Measurements from ENCODE around the gene GTF2F2. TPM values are rescaled to one million over a fixed set of nuclear protein-coding genes. Genes with fewer than 3 reads are reported as not detected.
"Not testable (repeated sequence)": the region's sequence is repeated elsewhere in the genome, so short reads cannot be mapped to it uniquely, and the experiment has no call there.

GTF2F2 gene
- total and polyA plus RNA-seq, 9 donors, result 12.4 to 19.2 (median 14.6) TPM

DNA sequence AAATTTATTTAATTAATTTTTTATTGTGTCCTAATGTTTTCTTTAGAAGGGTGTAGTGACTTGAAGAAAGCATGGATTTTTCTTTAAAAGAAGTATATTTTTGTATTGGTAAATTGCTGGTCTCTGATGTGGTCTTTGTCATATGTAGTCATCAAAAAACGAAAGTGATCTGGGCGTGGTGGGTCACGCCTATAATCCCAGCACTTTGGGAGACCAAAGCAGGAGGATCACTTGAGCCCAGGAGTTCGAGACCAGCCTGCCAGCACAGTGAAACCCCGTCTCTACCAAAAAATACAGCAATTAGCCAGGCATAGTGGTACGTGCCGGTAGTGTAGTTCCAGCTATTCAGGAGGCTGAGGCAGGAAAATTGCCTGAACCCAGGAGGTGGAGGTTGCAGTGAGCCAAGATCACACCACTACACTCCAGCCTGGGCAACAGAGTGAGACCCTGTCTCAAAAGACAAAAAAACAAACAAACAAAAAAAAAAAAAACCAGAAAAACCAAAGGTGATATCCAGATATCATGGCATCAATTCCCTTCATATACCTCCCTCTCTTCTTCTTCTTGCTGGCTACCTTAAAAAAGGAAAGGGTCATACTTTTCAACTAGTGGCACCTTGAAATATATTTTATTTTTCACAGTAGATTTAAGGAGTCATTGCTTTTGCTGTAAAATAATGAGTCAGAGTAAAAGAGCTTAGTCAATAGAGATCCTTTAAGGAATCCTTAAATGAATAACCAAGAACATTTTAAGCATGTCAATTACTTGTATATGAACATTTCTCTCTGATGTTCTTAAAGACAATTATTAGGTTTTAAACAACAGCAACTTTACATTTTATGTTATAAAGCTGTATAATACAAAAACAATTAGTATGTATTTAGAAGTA, 60.6 kb downstream of the GTF2F2 start:
- Histone ChIP-seq H3K27ac (no peak overlapping the region), H3K36me3 (no peaks in the 10 kb centered on the region), H3K4me3 (no peak overlapping the region), H3K9me3 (no peaks in the 10 kb centered on the region), H3K4me1 (ENCODE audit: insufficient read depth) (no peaks in the 10 kb centered on the region), H3K27me3 (no peaks in the 10 kb centered on the region)
- TF ChIP-seq POLR2A (IDR thresholded peaks at IDR 0.05) (no peak), EP300 (IDR thresholded peaks at IDR 0.05) (no peak)
- TF ChIP-seq, protein P1, sequence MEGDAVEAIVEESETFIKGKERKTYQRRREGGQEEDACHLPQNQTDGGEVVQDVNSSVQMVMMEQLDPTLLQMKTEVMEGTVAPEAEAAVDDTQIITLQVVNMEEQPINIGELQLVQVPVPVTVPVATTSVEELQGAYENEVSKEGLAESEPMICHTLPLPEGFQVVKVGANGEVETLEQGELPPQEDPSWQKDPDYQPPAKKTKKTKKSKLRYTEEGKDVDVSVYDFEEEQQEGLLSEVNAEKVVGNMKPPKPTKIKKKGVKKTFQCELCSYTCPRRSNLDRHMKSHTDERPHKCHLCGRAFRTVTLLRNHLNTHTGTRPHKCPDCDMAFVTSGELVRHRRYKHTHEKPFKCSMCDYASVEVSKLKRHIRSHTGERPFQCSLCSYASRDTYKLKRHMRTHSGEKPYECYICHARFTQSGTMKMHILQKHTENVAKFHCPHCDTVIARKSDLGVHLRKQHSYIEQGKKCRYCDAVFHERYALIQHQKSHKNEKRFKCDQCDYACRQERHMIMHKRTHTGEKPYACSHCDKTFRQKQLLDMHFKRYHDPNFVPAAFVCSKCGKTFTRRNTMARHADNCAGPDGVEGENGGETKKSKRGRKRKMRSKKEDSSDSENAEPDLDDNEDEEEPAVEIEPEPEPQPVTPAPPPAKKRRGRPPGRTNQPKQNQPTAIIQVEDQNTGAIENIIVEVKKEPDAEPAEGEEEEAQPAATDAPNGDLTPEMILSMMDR (IDR thresholded peaks at IDR 0.05), result no peak
- no peak for DNase-seq
- intact Hi-C loops (cut with DNase I), result no loop called here
- 94 to 97% (median 96%) methylated on average over 7 of the region's 7 CpGs for WGBS, 3 donors

DNA sequence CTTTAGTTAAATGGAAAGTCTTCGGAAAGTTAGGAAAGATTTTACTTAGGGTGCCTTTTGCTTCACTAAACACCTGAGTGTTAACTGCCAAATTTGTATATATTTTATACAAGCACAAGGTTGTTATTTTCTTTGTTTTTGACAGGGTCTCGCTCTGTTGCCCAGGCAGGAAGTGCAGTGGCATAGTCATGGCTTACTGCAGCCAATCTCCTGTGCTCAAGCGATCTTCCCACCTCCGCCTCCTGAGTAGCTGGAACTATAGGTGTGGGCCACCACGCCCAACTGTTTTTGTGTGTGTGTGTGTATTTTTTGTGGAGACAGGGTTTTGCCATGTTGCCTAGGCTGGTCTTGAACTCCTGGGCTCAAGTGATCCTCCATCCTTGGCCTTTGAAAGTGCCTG, 64.4 kb downstream of the GTF2F2 start:
- Histone ChIP-seq H3K9me3 (no peaks in the 10 kb centered on the region), H3K4me3 (no peak overlapping the region), H3K27ac (no peak overlapping the region), H3K27me3 (no peaks in the 10 kb centered on the region), H3K4me1 (ENCODE audit: insufficient read depth) (no peaks in the 10 kb centered on the region), H3K36me3 (no peaks in the 10 kb centered on the region)
- intact Hi-C loops (cut with DNase I), result no loop called here
- WGBS, 3 donors, result 95 to 98% (median 97%) methylated on average over 5 of the region's 5 CpGs
- TF ChIP-seq EP300 (IDR thresholded peaks at IDR 0.05) (no peak), POLR2A (IDR thresholded peaks at IDR 0.05) (no peak)
- TF ChIP-seq, protein P1 (IDR thresholded peaks at IDR 0.05), result no peak
- DNase-seq, result no peak

GRCh38 chr13:45185286-45185685, 65.0 kb downstream of the GTF2F2 start:
- Histone ChIP-seq H3K36me3 (no peaks in the 10 kb centered on the region), H3K27me3 (no peaks in the 10 kb centered on the region), H3K4me1 (ENCODE audit: insufficient read depth) (no peaks in the 10 kb centered on the region), H3K9me3 (no peaks in the 10 kb centered on the region), H3K4me3 (no peak overlapping the region), H3K27ac (no peak overlapping the region)
- WGBS, 3 donors, result 78 to 90% (median 85%) methylated on average over 2 of the region's 2 CpGs
- intact Hi-C loops (cut with DNase I), result no loop called here
- TF ChIP-seq EP300 (IDR thresholded peaks at IDR 0.05) (no peak), POLR2A (IDR thresholded peaks at IDR 0.05) (no peak)
- TF ChIP-seq, protein P1 (IDR thresholded peaks at IDR 0.05), result no peak
- no peak for DNase-seq

DNA sequence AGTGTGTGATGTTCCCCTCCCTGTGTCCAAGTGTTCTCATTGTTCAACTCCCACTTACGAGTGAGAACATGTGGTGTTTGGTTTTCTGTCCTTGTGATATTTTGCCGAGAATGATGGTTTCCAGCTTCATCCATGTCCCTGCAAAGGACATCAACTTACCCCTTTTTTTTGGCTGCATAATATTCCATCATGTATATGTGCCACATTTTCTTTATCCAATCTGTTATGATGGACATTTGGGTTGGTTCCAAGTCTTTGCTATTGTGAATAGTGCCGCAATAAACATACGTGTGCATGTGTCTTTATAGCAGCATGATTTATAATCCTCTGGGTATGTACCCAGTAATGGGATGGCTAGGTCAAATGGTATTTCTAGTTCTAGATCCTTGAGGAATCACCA, 68.8 kb downstream of the GTF2F2 start:
- intact Hi-C loops (cut with DNase I); H3K27me3 ChIP-seq; H3K36me3 ChIP-seq; H3K4me1 ChIP-seq (ENCODE audit: insufficient read depth); H3K4me3 ChIP-seq; H3K27ac ChIP-seq; DNase-seq; H3K9me3 ChIP-seq: not testable (repeated sequence)
- WGBS, 3 donors, result 97 to 99% (median 98%) methylated on average over 4 of the region's 4 CpGs

DNA sequence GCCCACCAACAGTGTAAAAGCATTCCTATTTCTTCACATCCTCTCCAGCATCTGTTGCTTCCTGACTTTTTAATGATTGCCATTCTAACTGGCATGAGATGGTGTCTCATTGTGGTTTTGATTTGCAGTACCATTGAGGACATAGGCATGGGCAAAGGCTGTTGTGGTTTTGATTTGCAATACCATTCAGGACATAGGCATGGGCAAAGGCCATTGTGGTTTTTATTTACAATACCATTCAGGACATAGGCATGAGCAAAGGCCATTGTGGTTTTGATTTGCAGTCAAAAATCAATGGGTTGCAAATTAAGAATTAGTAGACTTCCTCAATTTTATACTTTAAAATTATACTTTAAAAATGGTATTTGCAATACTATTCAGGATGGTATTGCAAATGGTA, 69.2 kb downstream of the GTF2F2 start:
- H3K27me3 ChIP-seq; intact Hi-C loops (cut with DNase I); H3K9me3 ChIP-seq; H3K36me3 ChIP-seq; H3K4me3 ChIP-seq; H3K27ac ChIP-seq; H3K4me1 ChIP-seq (ENCODE audit: insufficient read depth); DNase-seq: not testable (repeated sequence)

Measured in ovary (tissue), 9 donors.